Neutrophil (primary cell): ENCODE data around the gene PIP4K2C.

Experiments used
- H3K27ac ChIP-seq: fragments of 200-600 bp; sonication (generic); 2 replicates; pipeline ENCODE4 v1.5.1; 2016; ENCODE audit warnings: mild to moderate bottlenecking, moderate library complexity
- H3K27me3 ChIP-seq: fragments of 200-600 bp; sonication (generic); 2 replicates; pipeline ENCODE4 v1.6.0; 2016; ENCODE audit warnings: mild to moderate bottlenecking
- H3K36me3 ChIP-seq: fragments of 200-600 bp; sonication (generic); 2 replicates; pipeline ENCODE4 v1.5.1; 2017
- H3K4me1 ChIP-seq, 2 experiments: fragments of 200-600 bp in 1 of 2; sonication (generic) in 1 of 2; 1 replicate in 1 of 2; 2 replicates in 1 of 2; pipeline versions ENCODE4 v1.5.1 to v1.6.1; 2013 to 2016; ENCODE audit warnings: low read depth in 1 of 2, low read length in 1 of 2, mild to moderate bottlenecking in 1 of 2, moderate library complexity in 1 of 2; ENCODE audit not compliant: control insufficient read depth in 1 of 2, insufficient read depth in 1 of 2
- H3K4me3 ChIP-seq, 2 experiments: fragments of 200-600 bp in 1 of 2; sonication (generic) in 1 of 2; 1 replicate in 1 of 2; 2 replicates in 1 of 2; pipeline ENCODE4 v1.5.1; 2013 to 2016; ENCODE audit warnings: low read depth in 1 of 2, low read length in 1 of 2, mild to moderate bottlenecking in 1 of 2, moderate library complexity in 1 of 2
- H3K9me3 ChIP-seq: fragments of 200-600 bp; sonication (generic); 2 replicates; pipeline ENCODE4 v1.5.1; 2016
- TF ChIP-seq, protein P1 (sequence below): fragments of 200-600 bp; sonication (generic); IDR thresholded peaks from 2 replicates; pipeline ENCODE4 v1.5.1; 2016; ENCODE audit warnings: antibody characterized with exemption

Gene PIP4K2C

DNA sequence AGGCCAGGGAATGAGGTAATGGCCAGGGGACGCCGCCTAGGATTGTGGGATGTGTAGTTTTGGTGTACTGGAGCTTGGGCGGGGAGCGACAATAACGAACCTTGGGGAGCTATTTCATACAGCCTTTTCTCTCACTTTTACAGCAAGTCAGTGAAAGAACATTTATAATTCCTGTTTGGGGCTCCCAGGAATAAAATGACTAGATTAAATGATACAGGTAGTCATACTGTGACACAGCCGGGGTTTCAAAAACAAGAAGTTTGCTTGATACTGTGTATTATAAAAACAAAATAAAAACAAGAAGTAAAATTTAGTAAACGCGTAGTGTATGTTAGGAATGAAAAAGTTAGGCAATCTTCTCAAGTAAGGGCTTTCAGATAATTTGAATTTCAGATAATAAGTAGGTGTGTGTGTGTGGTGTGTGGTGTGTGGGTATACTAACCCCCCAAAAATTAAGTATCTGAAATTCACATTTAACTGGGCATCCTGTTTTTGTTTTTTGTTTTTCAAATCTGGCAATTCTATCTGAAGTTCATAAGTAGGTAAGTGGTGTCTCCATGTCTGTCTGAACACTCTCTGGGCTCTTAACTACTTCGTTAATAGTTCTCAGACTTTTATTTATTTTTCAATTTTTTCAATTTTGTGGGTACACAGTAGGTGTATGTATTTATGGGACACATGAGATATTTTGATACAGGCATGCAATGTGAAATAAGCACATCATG lies 43.5 kb upstream of the PIP4K2C start:
- Histone ChIP-seq H3K27me3 (peaks cover 47% of the 10 kb centered on the region), H3K9me3 (no peaks in the 10 kb centered on the region), H3K27ac (peak overlapping the region; percentile 83), H3K36me3 (peaks cover 5% of the 10 kb centered on the region), H3K4me3 (peak overlapping the region; percentile 72 to 92), H3K4me1 (peaks cover 36 to 42% of the 10 kb centered on the region in 2 experiments)
- TF ChIP-seq, protein P1, sequence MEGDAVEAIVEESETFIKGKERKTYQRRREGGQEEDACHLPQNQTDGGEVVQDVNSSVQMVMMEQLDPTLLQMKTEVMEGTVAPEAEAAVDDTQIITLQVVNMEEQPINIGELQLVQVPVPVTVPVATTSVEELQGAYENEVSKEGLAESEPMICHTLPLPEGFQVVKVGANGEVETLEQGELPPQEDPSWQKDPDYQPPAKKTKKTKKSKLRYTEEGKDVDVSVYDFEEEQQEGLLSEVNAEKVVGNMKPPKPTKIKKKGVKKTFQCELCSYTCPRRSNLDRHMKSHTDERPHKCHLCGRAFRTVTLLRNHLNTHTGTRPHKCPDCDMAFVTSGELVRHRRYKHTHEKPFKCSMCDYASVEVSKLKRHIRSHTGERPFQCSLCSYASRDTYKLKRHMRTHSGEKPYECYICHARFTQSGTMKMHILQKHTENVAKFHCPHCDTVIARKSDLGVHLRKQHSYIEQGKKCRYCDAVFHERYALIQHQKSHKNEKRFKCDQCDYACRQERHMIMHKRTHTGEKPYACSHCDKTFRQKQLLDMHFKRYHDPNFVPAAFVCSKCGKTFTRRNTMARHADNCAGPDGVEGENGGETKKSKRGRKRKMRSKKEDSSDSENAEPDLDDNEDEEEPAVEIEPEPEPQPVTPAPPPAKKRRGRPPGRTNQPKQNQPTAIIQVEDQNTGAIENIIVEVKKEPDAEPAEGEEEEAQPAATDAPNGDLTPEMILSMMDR: no peak

DNA sequence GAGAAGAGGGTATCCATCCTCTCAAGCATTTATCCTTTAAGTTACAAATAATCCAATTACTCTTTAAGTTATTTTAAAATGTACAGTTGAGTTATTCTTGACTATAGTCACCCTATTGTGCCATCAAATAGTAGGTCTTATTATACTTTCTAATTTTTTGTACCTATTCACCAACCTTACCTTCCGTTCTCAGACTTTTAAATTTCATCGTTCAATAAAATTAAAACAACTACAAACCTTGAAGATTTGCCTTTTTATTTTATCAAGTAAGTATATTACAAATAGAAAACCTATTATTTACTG lies 43.0 kb upstream of the PIP4K2C start:
- Histone ChIP-seq H3K9me3 (no peaks in the 10 kb centered on the region), H3K36me3 (no peaks in the 10 kb centered on the region), H3K4me3 (peak overlapping the region in 1 of 2 experiments; percentile 92), H3K27me3 (peaks cover 52% of the 10 kb centered on the region), H3K4me1 (peaks cover 36 to 42% of the 10 kb centered on the region in 2 experiments), H3K27ac (no peak overlapping the region)
- TF ChIP-seq, protein P1: no peak

DNA sequence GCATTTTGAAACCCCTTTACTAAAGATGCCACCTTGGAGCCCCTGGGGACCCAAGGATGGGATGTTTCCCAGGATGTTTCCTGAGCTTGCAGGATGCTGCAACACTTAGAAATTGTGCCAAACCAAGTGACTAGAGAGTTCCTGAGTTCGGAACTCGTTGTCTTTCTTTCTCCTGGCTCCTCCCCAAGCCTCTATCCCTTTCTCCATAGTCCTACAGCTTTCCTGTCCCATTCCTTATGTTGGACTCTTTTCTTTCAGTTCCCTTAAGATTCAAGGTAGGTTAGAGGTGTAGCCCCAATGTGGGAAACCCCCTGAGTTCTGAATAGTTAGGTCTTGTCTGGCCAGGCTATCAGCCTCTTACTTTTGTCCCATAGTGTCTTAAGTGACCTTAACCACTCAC lies 42.5 kb upstream of the PIP4K2C start:
- peaks cover 57% of the 10 kb centered on the region for H3K27me3 ChIP-seq
- no peaks in the 10 kb centered on the region for H3K9me3 ChIP-seq
- no peaks in the 10 kb centered on the region for H3K36me3 ChIP-seq
- H3K4me1 ChIP-seq: peaks cover 36 to 42% of the 10 kb centered on the region in 2 experiments
- TF ChIP-seq, protein P1: no peak
- H3K27ac ChIP-seq: no peak overlapping the region
- H3K4me3 ChIP-seq: no peak overlapping the region

DNA sequence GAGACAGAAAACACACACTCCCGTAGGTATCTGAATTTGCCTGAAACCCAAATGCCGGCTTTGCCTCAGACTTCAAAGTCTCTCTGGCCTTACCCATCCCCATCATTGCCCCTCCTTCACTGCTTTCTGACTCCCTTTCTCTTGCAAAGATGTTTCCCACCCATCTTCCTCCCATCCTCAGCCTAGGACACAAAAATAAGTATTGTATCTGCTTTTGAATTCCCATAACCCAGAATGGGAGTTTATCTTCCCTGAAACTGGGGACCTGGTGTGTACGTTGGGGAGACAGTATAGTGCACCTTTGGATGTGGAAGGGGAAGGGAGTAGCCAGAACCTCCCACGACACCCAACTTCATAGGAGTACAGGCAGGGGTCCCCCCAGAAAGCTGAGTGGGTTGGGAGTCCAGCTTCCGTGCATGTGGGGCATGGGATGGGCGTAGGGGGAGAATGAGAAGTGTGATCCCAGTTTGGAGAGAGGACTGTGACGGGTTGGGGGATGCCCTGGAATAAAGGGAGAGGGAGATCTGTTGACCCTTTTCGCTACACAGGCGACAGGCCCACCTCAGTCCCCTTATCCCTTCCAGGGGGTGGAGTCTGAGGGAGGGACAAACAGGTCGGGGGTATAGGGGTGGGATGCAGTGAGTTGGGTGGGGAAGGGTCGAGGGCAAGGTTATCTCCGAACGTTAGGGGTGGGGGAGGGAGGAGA lies 41.6 kb upstream of the PIP4K2C start:
- Histone ChIP-seq H3K4me3 (peak overlapping the region; percentile 35 to 58), H3K4me1 (peaks cover 36 to 42% of the 10 kb centered on the region in 2 experiments), H3K27me3 (peaks cover 66% of the 10 kb centered on the region), H3K27ac (no peak overlapping the region), H3K9me3 (no peaks in the 10 kb centered on the region), H3K36me3 (no peaks in the 10 kb centered on the region)
- TF ChIP-seq, protein P1: no peak

DNA sequence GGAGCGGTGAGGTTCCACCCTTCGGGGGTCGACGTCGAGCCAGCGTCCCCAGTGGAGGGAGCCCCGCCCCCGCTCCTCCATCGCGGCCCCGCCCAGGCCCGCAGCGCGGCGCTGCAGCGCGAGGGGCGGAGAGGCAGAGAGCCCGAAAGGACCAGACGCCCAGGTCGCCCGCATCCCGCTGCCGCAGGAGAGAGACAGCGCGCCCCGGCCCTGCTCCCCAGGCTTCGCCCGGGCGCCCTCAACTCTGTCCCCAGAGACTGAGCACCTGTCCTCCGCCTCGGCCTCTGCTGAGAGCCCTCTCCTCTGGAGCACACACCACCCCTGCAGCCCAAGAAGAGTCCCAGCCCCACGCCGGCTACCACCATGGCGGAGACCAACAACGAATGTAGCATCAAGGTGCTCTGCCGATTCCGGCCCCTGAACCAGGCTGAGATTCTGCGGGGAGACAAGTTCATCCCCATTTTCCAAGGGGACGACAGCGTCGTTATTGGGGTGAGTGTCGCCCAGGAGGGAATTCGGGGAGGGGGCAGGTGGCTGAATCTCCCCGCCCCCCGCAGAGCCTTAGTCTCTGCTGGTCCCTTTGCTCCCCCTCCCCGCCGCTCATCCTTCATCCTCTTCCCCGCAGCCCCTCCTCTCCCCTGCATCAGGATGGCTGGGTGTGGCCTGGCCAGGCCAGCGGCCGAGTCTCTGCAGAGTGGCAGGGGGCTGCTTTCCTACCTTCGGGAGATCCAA lies 40.9 kb upstream of the PIP4K2C start, which contains the start of gene KIF5A:
Gene KIF5A (plus strand): TSS at position 136 of the 732 bp plus-strand sequence. CDS start 228 bp downstream, at position 364.
- Histone ChIP-seq H3K4me1 (peaks cover 28 to 35% of the 10 kb centered on the region in 2 experiments), H3K4me3 (peak within 1 kb of the TSS; percentile 35 to 58), H3K27ac (no peak within 1 kb of the TSS), H3K27me3 (peaks cover 72% of the 10 kb centered on the region), H3K9me3 (no peaks in the 10 kb centered on the region), H3K36me3 (no peaks in the 10 kb centered on the region)
- TF ChIP-seq, protein P1: no peak
